Left kidney (tissue), 8 donors: ENCODE data around the gene GNL1. TPM values are rescaled to one million over a fixed set of nuclear protein-coding genes. Genes with fewer than 3 reads are reported as not detected.
A peak's percentile ranks its signal among the peaks of the same experiment; 100 is the strongest.

Experiments
- DNase-seq: peaks from one replicate; pipeline ENCODE4 v3.0.0-alpha.2; 2013
- long read RNA-seq, 8 donors: transcript quantifications; one replicate each; lab custom pipeline, GENCODE V29; 2026
- polyA plus RNA-seq: library from polyadenylated mRNA; unstranded; fragments of 120-200 nt; gene quantifications from one replicate; pipeline ENCODE4 v1.2.1, GENCODE V29; 2013; ENCODE audit not compliant: insufficient read length

GNL1 gene, protein sequence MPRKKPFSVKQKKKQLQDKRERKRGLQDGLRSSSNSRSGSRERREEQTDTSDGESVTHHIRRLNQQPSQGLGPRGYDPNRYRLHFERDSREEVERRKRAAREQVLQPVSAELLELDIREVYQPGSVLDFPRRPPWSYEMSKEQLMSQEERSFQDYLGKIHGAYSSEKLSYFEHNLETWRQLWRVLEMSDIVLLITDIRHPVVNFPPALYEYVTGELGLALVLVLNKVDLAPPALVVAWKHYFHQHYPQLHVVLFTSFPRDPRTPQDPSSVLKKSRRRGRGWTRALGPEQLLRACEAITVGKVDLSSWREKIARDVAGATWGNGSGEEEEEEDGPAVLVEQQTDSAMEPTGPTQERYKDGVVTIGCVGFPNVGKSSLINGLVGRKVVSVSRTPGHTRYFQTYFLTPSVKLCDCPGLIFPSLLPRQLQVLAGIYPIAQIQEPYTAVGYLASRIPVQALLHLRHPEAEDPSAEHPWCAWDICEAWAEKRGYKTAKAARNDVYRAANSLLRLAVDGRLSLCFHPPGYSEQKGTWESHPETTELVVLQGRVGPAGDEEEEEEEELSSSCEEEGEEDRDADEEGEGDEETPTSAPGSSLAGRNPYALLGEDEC
- polyA plus RNA-seq: 98.1 TPM
- long read RNA-seq, donor 1, full-length matches to known transcripts: 16 of 21 reads
- long read RNA-seq, donor 1, partial matches to known transcripts: 5 of 21 reads
- long read RNA-seq, donor 1, other reads (novel, unspliced or antisense): 0 of 21 reads
- long read RNA-seq, donor 2, full-length matches to known transcripts: 4 of 9 reads
- long read RNA-seq, donor 2, partial matches to known transcripts: 5 of 9 reads
- long read RNA-seq, donor 2, other reads (novel, unspliced or antisense): 0 of 9 reads
- long read RNA-seq, donor 3, full-length matches to known transcripts: 3 of 15 reads
- long read RNA-seq, donor 3, partial matches to known transcripts: 12 of 15 reads
- long read RNA-seq, donor 3, other reads (novel, unspliced or antisense): 0 of 15 reads
- long read RNA-seq, donor 4: 0 reads
- long read RNA-seq, donor 5, full-length matches to known transcripts: 21 of 44 reads
- long read RNA-seq, donor 5, partial matches to known transcripts: 23 of 44 reads
- long read RNA-seq, donor 5, other reads (novel, unspliced or antisense): 0 of 44 reads
- long read RNA-seq, donor 6, full-length matches to known transcripts: 15 of 40 reads
- long read RNA-seq, donor 6, partial matches to known transcripts: 25 of 40 reads
- long read RNA-seq, donor 6, other reads (novel, unspliced or antisense): 0 of 40 reads
- long read RNA-seq, donor 7, full-length matches to known transcripts: 19 of 117 reads
- long read RNA-seq, donor 7, partial matches to known transcripts: 93 of 117 reads
- long read RNA-seq, donor 7, other reads (novel, unspliced or antisense): 5 of 117 reads
- long read RNA-seq, donor 8, full-length matches to known transcripts: 5 of 5 reads
- long read RNA-seq, donor 8, partial matches to known transcripts: 0 of 5 reads
- long read RNA-seq, donor 8, other reads (novel, unspliced or antisense): 0 of 5 reads

DNA sequence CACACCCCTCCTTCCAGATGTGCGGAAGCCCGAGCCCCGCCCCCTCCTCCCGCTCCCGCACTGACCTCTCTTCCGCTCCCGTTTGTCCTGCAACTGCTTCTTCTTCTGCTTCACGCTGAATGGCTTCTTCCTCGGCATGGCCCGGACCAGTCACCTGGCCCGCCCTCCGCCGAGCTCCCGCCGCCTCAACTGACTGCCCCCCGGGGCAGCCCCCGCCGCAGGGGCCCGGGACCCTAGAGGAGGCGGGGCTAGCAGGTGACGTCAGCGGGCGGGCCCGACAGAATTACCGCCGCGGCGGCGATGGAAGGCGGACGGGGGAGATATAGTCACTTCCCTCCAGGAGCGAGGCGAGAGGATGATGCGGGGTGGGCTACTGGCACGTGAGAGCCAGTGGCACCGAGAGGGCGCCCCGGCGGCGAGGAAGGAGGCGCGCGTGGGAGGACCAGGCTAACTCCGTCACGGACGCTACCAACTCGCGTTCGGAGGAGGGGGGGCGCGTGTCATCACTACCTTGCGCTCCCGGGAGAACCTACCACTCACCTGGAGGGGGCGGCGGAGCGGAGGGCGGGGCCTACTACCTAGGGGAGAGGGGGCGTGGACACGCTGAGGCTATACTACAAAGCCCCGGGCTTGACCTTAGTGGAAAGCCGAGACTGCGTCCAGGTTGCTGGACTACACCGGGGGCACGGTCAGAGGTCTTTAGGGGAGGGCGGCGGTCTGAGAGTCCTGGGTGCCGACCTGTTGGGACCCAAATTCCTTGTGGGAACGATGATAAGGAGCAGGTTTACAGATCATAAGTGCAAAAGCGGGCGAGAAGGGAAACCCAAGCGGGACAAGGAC lies at the start of gene GNL1:
TSS of gene GNL1 (minus strand) at position 424 of the 840 bp plus-strand sequence. CDS start at position 138, 286 bp downstream.
- peak; percentile 91 for DNase-seq

DNA sequence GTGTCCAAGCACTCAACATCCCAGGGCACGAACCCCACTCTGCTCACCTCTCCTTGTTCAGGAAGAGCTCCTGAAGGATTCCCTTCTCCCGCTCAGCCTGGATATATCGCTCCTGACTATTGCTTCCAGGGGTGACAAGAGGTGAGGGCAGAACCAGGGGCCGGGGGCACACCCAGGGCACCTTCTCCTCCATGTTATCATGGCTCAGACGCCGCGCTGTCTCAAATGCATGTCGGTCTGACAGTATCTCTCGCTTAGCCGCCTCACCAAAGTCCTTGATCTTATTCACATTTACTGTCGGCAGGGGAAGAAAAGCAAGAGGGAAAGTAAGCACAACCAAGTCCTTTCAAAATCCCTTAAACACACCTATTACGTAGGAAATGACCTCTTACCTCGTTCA lies 47.7 kb upstream of the GNL1 start:
- DNase-seq: no peak

DNA sequence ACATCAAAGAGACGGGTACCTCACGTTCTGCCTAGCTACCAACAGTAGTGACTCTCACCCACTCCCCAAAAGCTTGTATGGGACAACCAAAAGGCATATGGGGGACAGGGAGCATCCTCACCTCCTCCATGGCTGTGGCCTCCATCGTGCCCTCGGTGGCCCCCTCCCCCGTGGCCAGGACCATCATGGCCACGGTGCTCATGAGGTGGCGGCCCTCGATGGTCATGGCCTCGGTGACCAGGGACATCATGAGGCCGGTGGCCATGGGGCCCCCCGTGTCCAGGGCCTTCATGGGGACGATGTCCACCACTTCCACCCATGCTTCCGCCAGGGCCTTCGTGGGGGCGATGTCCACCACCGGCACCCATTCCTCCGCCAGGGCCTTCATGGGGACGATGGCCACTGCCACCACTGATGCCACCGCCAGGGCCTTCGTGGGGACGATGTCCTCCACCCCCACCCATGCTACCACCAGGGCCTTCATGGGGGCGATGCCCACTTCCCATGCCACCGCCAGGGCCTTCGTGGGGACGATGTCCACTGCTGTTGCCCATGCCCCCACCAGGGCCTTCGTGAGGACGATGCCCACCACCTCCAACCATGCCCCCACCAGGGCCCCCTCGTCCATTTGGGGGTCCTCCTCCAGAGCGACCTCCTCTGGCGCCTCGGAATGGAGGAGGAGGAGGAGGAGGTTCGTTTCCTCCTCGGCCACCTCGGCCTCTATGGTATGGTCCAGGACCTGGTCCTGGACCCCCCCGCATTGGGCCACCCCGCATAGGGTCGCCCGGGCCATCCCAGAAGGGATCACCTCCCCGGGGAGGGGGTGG lies 45.7 kb upstream of the GNL1 start:
- DNase-seq: no peak

DNA sequence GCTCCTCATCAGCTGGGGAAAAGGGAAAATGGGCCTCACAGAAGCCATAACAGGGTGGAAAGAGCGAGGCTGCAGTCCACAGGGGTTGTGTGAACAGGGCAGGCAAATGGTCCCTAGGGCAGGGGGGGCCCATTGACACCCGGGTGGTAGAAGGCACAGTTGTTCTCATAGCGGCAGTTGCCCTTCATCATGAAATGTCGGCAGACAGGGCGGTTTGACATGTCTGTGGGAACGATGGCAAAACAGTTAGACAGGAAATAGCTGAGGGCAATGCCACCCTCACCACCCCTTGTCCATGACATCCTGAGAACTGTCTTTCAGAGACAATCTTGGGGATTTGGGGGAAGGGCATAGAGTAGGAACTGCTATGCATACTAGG lies 45.1 kb upstream of the GNL1 start:
- no peak for DNase-seq

DNA sequence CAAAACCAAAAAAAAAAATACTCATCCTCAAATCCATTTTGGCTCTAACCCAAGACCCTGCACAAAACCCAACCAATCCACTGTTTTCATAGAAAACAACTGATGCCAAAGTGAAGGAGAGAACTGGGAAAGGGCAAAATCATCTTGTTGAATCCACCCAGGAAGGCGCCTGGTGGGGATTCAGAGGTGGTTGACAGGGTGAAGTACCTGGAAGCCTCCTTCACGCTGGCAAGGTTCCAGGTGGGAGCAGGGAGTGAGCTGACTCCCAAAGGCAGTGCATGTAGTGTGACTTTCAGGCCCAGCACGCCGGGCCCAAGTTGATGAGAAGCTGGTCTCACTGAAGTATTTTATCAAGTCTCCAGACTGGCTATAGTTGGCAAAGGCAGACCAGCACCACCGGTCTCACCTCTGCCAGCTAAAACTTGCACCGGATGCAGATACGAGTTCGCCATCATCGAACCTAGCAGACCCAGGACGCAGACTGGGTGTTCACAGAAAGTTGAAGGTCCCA lies 44.2 kb upstream of the GNL1 start:
- DNase-seq: no peak

DNA sequence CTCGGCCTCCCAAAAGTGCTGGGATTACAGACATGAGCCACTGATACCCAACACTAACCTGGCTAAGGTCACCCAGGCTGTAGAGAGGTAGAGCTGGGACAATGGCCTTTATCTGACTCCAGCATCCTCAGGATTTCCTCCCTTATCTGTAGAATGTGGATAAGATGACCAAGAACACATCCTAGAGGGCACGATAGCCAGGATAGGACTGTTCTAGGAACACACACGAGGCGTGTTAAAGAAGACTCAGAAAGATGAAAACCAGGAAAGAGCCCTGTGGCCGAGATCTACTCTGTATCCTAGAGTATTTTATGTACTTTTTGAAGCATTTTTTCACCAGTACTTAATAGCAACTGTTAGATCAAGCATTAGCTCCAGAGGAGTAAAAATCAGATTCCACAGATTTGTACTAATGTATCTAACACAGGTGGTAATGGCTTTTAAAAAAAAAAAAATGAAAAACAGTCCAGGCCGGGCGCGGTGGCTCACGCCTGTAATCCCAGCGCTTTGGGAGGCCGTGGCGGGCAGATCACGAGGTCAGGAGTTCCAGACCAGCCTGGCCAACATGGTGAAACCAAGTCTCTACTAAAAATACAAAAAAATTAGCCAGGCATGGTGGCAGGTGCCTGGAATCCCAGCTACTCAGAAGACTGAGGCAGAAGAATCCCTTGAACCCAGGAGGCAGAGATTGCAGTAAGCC lies 43.5 kb upstream of the GNL1 start:
- DNase-seq: no peak

DNA sequence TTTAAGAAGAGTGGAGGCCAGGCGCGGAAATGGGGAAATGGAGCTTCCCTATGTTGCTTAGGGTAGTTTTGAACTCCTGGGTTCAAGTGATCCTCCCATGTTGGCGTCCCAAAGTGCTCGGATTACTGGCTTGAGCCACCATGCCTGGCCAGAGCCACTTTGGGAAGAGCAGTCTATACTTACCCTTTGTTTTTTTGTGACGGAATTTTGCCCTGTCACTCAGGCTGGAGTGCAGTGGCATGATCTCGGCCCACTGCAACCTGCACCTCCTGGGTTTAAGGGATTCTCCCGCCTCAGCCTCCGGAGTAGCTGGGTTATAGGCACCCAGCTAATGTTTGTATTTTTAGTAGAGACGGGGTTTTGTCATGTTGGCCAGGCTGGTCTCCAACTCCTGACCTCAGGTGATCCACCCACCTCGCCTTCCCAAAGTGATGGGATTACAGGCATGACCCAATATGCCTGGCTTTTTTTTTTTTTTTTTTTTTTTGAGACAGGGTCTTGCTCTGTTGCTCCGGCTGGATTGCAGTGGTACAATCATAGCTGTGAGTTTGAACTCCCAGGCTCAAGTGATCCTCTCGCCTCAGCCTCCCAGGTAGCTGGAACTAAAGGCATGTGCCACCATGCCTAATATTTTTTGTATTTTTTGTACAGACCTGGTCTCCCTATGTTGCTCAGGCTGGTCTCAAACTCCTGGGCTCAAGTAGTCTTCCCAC lies 42.8 kb upstream of the GNL1 start:
- DNase-seq: no peak

DNA sequence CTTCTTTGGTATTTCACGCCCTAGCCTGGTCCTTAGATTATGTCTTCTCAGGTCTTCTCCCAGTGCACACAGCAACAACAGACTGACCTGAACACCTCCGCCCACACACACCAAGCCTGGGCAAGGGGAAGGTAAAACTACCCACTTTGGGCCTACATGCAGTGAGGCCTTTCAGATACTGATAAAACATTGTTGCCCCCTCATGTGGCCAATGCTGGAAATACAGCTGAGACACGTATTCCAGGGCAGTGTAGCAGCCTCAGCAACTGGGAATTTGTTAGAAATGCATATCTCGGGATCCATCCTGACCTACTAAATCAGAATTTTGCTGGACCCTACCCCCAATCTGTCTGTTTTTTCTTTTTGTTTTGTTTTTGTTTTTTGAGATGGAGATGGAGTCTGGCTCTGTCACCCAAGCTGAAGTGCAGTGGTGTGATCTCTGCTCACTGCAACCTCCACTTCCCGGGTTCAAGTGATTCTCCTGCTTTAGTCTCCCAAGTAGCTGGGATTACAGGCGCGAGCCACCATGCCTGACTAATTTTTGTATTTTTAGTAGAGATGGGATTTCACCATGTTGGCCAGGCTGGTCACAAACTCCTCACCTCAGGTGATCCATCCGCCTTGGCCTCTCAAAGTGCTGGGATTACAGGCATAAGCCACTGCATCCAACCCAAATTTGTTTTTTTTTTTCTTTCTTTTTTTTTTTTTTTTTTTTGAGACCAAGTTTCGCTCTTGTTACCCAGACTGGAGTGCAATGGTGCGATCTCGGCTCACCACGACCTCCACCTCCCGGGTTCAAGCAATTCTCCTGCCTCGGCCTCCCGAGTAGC lies 41.2 kb upstream of the GNL1 start:
- DNase-seq: peak; percentile 77

DNA sequence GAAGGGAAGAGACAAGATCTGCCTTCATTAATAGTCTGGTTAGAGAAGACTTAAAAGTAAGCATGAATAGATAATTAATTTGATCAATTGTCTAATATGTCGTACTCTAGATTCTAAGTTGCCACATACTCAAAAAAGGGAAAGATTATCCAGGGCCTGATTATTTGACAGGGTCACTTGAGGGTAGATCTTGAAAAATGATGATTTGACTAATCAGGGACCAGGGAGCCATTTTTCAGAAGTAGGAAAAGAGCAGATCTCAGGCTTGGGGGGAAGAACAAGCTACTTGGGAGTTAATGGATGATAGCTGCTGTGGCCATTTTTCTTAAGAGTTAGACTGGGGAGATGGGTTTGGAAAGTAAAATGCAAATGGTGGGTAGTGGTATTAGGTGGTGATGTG lies 36.0 kb upstream of the GNL1 start:
- no peak for DNase-seq

DNA sequence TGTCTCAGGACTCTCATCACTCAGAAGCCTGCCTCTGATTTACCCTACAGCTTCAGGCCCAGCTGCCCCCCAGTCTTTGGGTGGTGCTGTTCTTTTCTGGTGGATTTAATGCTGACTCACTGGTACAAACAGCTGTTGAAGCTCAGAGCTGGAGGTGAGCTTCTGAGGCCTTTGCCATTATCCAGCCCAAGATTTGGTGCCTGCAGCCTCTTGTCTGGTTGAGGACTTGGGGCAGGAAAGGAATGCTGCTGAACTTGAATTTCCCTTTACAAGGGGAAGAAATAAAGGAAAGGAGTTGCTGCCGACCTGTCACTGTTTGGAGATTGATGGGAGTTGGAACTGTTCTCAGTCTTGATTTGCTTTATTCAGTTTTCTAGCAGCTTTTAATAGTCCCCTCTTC lies 34.7 kb upstream of the GNL1 start:
- peak; percentile 58 for DNase-seq

DNA sequence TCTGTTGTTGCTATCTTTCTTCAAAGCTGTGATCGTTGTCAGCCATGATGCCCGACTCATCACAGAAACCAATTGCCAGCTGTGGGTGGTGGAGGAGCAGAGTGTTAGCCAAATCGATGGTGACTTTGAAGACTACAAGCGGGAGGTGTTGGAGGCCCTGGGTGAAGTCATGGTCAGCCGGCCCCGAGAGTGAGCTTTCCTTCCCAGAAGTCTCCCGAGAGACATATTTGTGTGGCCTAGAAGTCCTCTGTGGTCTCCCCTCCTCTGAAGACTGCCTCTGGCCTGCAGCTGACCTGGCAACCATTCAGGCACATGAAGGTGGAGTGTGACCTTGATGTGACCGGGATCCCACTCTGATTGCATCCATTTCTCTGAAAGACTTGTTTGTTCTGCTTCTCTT lies 34.2 kb upstream of the GNL1 start:
- no peak for DNase-seq

DNA sequence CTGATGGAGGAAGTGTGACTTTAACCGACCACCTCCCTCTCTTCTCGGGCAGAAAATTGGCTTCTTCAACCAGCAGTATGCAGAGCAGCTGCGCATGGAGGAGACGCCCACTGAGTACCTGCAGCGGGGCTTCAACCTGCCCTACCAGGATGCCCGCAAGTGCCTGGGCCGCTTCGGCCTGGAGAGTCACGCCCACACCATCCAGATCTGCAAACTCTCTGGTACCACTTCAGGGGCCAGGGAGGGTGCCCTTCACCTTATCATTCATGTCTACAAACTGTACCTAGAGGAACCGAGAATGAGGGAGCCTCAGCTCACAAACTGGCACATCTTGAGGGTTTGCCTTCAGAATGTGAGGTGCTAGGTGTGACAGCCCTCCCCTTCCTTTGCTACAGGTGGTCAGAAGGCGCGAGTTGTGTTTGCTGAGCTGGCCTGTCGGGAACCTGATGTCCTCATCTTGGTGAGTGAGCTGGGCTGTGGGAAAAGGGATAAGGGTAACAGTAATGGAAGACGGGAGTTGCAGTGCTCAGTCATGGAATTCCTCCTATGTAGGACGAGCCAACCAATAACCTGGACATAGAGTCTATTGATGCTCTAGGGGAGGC lies 33.6 kb upstream of the GNL1 start:
- no peak for DNase-seq

DNA sequence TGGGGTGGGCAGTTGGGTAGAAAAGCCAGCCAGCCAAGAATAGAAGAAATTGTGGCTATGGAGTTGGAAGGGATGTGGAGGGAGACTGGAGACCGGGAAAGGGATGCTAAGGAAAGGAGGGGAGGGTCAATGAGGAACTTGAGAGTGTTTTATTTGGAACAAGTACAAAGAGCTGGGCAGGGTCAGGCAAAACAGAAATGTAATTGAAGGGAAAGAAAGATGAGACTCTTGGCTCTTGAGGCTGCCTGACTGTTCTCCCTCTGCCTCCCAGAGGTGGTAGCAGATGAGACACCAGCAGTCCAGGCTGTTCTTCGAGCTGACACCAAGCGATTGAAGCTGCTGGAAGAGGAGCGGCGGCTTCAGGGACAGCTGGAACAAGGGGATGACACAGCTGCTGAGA lies 27.6 kb upstream of the GNL1 start:
- DNase-seq: no peak

DNA sequence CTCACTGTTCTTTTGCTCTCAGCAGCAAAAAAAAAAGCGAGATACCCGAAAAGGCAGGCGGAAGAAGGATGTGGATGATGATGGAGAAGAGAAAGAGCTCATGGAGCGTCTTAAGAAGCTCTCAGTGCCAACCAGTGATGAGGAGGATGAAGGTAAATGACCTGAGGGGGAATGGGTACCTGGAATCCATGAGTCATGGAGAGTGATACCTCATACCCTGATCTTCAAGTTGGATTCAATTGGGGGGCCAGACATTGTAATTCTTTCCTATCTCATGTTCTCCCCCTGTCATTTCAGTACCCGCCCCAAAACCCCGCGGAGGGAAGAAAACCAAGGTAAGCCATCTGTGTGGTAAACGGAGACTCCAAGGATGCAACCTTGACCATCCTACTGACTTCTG lies 21.8 kb upstream of the GNL1 start:
- no peak for DNase-seq

DNA sequence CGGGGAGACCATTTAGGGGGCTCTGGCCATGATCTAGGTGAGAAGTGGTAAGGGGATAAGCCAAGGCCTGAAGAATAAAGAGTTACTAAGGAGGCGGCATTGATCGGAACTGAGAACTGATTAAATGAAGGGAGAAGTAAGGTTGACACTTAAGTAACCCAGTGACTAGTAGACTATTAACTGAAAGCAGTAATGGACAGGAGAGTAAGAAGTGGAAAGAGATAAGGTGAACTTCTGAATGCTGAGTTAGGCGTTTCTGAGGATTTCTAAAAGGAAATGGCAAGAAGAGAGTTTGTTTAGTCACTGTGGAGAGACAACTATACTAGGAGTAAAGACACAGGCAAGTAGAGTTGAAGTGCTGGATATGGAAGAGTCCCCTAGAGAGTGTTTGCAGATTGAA lies 16.8 kb upstream of the GNL1 start:
- DNase-seq: no peak

DNA sequence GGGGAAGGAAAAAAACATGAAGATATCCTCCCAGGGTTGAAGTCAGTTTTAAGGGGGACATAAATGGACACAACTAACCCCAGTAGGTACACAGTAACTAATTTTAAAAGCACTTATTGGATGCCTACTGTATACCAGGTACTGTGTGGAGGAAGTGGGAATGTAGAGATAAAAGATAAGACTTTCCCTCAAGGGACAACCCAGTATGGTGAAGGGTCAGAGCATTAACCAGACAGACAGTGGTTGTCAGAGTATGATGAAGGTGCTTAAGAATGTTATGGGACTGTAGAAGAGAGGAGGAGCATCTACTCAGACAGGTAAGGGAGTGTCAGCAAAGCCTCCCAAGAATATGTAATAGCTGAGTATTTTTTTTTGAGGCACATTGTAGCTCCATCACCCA lies 15.9 kb upstream of the GNL1 start:
- DNase-seq: no peak

DNA sequence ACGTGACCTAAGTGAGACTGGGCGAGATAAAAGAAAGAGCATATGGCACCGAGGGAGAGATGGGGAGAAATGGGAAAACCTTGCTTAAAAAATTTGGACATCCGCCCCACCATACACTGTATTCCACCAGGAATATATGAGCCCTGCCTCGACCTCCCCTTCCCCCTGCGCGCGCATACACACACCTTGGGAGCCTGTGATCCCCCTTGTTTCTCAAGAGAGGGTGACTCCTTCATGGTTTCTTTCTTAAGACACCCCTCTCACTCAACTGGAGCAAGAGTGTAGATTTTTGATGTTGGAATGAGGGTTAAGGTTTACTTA lies 15.4 kb upstream of the GNL1 start:
- no peak for DNase-seq
